ENCODE data around the gene MAP7D1.

- TF ChIP-seq CTCF (IDR thresholded peaks at IDR 0.05; ENCODE audit: low read depth, low read length): no peak
- no peak for TF ChIP-seq EZH2phosphoT487 (IDR thresholded peaks at IDR 0.05; ENCODE audit: low read depth)
Measured at GRCh38 chr1:36159614-36160387, 3.8 kb downstream of the MAP7D1 start.

Measured in OCI-LY3 (cell line).